Activated T-cell treated with anti-CD3 and anti-CD28 coated beads for 24 hours (primary cell): ENCODE data around the gene COX7C.

ENCODE experiments used
- DNase-seq: peaks from one replicate; pipeline ENCODE4 v3.0.0-alpha.2; 2020; ENCODE audit warnings: low read depth

Gene COX7C

DNA sequence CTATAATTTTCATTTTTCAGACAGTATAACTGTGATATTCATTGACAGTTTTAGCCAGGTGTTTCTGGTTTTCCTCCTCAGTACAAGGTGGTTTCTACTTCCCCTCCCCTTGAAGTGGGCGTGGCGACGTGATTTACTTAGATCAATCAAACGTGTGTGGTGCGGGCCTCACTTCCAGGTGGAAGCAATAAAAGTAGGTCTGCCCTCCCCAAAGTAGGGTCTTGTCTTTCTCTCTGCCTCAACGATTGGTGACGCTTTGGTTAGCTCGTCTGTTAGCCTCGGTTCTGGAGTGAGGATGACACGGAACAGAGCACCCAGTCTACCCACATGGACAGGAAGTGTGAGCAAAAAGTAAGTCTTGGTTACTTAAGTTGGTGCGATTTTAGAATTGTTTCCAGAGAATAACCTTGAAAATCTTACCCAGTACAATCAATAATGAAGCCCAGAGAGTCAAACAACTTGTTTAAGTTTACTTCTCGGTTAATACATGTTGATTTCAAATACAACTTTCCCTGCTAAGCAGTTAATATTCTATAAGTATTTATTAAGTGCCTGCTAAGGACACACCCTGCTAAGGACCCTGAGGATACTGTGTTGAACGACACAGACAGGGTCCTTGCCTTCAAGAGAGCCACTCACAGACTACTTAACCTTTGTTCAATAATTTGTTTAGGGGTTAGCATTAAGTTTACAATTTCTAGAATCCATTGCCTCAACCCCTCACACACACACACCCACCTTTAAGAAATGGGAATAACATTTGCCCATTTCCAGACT lies 48.4 kb downstream of the COX7C start:
- no peak for DNase-seq

DNA sequence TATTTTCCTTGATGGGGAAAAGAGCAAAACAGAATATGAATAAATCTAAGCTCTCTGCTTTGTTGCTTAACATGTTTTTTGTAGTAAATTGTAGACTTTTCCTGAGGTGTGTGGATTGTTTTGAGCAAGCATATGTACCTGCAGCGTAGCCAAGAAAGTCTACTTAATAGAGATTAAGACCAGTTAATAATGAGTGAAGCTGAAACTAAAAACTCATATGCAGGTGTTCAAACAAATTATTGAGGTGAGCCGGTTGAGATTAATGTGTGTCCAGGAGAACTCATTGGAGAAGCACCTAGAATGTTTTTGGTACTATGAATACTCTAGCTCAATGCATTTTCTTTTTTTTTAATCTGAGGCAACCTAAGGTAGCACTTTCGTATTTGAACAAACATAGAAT lies 49.2 kb downstream of the COX7C start:
- DNase-seq = no peak
